GM12873 (cell line): ENCODE measurements around the gene GRK4.

ENCODE experiments used
- TF ChIP-seq, protein P1 (sequence below): IDR thresholded peaks from 2 replicates; pipeline ENCODE4 v1.5.1; 2012; ENCODE audit warnings: low read depth, mild to moderate bottlenecking, moderate library complexity, low read length, control low read depth; ENCODE audit not compliant: insufficient read depth; ENCODE audit errors: missing control alignments

GRK4 gene

DNA sequence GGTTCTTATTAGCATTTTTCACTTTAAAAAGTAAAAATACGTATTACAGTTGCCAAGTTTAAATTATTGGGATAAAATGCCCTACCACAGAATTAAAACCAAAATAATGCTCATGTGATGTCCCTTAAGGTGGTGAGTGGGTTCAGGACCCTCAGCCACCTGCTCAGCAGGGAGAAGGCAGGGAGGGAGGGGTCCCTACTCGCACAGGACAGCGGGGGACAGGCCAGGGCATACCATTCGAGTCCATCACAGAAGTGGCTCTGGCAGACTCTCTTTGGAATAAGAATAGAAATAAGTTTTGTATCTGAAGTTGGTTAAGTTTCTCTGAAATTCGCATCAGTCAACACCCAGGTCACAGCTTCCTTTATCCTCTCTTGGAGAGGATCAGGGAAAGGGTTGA is 37.9 kb upstream of the GRK4 start:
- TF ChIP-seq, protein P1, sequence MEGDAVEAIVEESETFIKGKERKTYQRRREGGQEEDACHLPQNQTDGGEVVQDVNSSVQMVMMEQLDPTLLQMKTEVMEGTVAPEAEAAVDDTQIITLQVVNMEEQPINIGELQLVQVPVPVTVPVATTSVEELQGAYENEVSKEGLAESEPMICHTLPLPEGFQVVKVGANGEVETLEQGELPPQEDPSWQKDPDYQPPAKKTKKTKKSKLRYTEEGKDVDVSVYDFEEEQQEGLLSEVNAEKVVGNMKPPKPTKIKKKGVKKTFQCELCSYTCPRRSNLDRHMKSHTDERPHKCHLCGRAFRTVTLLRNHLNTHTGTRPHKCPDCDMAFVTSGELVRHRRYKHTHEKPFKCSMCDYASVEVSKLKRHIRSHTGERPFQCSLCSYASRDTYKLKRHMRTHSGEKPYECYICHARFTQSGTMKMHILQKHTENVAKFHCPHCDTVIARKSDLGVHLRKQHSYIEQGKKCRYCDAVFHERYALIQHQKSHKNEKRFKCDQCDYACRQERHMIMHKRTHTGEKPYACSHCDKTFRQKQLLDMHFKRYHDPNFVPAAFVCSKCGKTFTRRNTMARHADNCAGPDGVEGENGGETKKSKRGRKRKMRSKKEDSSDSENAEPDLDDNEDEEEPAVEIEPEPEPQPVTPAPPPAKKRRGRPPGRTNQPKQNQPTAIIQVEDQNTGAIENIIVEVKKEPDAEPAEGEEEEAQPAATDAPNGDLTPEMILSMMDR: no peak

DNA sequence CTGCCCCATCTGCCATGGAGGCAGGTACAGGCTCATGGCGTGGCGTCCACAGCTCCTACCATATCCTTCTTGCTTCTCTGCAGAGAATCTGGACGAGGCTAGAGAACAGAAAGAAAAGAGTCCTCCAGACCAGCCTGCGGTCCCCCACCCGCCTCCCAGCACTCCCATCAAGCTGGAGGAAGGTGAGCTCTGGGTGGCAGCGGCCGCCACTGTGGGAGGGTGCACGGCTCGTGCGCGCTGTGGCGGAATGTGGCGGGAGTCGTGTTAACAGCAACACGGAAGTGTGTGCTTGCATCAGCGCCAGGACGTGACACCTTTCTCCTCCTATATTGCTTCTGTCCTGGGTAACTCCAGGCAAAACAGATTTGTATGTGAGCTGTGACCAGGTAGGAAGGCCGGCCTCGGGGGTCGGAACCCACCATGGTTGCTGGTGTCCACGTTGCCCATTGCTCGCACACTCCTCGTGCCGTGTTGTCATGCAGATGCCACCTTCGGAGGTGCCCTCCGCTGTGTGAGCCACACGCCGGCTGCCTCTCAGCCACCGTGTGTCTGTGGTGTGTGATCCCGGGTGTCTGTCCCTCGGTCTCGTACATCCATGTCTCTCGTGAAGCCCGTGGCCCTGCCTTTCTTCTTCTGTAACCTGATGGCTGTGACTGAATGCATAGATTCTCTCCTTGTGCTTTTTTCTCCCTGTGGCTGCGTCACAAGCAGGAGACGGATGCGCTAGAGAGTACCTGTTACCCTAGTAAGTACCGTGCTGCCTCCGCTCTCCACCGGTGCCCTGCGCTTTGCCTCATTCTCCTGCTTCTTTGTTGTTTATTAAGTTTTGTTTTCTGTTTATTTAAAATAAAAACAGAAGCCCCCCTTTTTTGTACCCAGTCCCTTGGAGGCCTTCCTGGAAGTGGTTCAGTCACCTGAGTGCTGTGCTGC is 37.2 kb upstream of the GRK4 start:
- TF ChIP-seq, protein P1: no peak

DNA sequence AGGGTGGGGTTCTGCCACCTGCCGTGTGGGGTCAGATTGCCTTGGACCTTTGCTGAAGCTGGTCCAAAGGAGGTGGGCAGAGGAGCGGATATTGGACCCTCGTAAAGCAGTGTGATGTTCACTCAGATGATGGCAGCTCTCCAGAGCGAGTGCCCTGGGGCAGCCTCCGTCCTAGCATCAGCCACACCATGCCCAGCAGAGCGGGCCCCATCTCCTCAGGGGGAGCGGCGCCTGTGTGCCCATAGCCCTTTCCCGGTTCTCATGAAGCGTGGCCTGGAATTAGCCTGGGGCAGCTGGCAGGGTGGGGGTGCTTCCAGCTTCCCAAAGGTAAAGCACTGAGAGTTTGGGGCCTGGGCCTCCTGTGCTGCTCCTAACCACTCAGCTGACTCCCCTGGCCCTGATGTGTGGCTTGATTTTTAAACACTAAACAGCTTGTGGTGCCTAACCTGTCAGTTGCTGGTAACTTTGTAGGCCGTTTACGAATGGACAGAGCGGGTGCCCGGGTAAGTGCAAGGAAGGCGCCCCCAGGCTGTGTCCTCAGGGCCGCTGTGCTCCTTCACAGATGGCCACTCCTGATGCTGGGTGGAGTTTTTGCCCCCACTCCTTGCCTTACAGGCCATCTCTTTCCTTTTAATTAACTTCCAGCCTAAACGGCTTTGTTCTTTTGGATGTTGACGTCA is 36.2 kb upstream of the GRK4 start:
- TF ChIP-seq, protein P1: no peak

DNA sequence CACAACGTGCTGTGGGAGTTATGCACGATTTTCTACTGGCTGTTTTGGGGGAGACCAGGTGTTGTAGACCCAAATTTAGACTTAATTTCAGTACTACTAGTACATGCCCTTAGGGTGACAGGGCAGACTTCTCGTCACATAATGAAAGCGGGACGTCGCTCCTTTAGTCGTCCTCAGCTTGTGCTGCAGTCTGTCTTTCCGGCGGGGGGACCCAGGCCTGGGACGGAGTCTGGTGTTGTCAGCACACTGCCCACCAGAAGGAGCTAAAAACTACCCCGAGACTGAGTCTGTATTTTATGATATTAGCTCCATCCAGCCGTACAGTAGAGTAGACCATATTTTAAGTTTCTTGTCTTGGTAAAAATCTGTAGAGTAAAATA is 35.7 kb upstream of the GRK4 start:
- TF ChIP-seq, protein P1: no peak

DNA sequence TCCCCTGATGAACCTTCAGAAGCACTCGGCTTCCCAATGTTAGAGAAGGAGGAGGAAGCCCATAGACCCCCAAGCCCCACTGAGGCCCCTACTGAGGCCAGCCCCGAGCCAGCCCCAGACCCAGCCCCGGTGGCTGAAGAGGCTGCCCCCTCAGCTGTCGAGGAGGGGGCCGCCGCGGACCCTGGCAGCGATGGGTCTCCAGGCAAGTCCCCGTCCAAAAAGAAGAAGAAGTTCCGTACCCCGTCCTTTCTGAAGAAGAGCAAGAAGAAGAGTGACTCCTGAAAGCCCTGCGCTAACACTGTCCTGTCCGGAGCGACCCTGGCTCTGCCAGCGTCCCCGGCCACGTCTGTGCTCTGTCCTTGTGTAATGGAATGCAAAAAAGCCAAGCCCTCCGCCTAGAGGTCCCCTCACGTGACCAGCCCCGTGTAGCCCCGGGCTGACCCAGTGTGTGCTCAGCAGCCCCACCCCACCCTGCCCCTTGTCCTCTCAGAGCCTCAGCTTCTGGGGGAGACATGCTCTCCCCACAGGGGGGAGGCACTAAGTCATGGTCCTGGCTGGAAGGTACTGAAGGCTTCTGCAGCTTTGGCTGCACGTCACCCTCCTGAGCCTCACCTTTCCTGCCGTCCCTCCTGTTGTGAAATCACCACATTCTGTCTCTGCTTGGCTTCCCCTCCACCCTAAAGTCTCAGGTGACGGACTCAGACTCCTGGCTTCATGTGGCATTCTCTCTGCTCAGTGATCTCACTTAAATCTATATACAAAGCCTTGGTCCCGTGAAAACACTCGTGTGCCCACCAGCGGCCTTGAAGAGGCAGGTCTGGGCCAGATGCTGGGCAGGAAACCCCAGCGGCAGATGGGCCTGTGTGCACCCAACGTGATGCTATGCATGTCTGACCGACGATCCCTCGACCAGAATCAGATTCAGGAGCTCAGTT is 34.9 kb upstream of the GRK4 start:
- TF ChIP-seq, protein P1: no peak

DNA sequence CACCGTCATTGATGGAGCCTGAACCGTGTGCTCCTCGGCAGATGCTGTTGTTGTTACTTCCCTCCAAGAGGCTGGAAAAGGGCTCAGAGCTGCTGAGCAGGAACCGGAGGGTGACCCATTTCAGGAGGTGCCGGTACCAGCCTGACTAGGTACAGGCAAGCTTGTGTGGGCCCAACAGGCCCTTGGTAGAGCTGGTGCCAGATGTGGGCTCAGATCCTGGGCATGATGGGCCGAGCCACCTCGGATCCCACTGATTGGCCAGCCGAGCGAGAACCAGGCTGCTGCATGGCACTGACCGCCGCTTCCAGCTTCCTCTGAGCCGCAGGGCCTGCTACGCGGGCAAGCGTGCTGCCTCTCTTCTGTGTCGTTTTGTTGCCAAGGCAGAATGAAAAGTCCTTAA is 33.9 kb upstream of the GRK4 start:
- TF ChIP-seq, protein P1: no peak

DNA sequence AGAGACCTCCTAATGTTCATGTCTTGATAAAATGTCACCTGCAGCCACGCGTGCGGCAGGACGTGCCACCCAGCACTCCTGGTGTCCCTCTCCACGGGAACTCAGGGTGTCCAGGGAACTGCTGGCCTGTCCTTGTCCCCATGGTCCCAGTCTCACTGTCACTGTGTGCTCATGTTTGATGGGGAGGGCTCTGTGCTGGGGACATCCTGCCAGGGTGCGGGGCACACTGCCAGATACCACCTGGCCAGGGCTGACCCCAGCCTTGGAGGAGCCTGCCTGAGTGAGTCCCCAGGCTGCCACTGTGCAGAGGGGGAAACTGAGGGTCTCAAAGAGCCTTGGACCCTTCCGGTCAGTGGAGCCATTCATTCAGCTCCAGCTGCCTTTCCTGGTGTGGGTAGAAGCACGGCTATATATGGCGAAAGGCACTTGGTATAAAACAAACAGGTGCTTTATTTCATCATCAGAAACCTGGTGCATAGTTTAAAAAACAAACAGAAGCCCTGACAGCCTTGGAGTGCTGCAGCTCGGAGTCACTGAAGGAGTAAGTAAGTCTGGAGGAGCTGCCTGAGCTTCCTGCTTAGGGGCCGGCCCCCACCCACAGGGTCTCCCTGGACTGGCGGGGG is 33.1 kb upstream of the GRK4 start:
- TF ChIP-seq, protein P1: no peak
